ENCODE measurements around the gene FBXO42. TPM values are rescaled to one million over a fixed set of nuclear protein-coding genes. Genes with fewer than 3 reads are reported as not detected.

The FBXO42 gene
- total RNA-seq (2014; rRNA removed; shearing (Covaris generic)), result 9.6 and 11.4 TPM in 2 replicates

GRCh38 chr1:16351994-16352841 is at the start of gene FBXO42:
TSS of gene FBXO42 (minus strand) at chr1:16352480. CDS start at chr1:16315418, 37,062 bp downstream.
- peak; percentile 81 for DNase-seq (ENCODE audit: low spot score)

- DNase-seq (ENCODE audit: low spot score), result no peak
These were observed 46.2 kb upstream of the FBXO42 start for GRCh38 chr1:16398371-16398953.

GRCh38 chr1:16397120-16397519 is 44.8 kb upstream of the FBXO42 start:
- no peak for DNase-seq (ENCODE audit: low spot score)

GRCh38 chr1:16396591-16396990 is 44.3 kb upstream of the FBXO42 start:
- DNase-seq (ENCODE audit: low spot score), result no peak

- no peak for DNase-seq (ENCODE audit: low spot score)
These were observed 42.7 kb upstream of the FBXO42 start for GRCh38 chr1:16394977-16395376.

GRCh38 chr1:16393570-16394521 is 41.6 kb upstream of the FBXO42 start:
- no peak for DNase-seq (ENCODE audit: low spot score)

GRCh38 chr1:16392740-16393569 is 40.7 kb upstream of the FBXO42 start:
- DNase-seq (ENCODE audit: low spot score), result no peak

- no peak for DNase-seq (ENCODE audit: low spot score)
These were observed 39.1 kb upstream of the FBXO42 start for GRCh38 chr1:16391411-16391810.

- no peak for DNase-seq (ENCODE audit: low spot score)
These were observed 35.2 kb upstream of the FBXO42 start for GRCh38 chr1:16387201-16388188.

- peak; percentile 79 for DNase-seq (ENCODE audit: low spot score)
These were observed 34.3 kb upstream of the FBXO42 start for GRCh38 chr1:16386454-16387113.

- DNase-seq (ENCODE audit: low spot score), result no peak
These were observed 33.6 kb upstream of the FBXO42 start for GRCh38 chr1:16385659-16386453.

- no peak for DNase-seq (ENCODE audit: low spot score)
These were observed 31.6 kb upstream of the FBXO42 start for GRCh38 chr1:16383888-16384287.

- no peak for DNase-seq (ENCODE audit: low spot score)
These were observed 28.6 kb upstream of the FBXO42 start for GRCh38 chr1:16380868-16381267.

GRCh38 chr1:16378443-16378842 is 26.2 kb upstream of the FBXO42 start:
- no peak for DNase-seq (ENCODE audit: low spot score)

GRCh38 chr1:16376971-16377370 is 24.7 kb upstream of the FBXO42 start:
- DNase-seq (ENCODE audit: low spot score), result no peak

- DNase-seq (ENCODE audit: low spot score), result no peak
These were observed 23.5 kb upstream of the FBXO42 start for GRCh38 chr1:16375521-16376340.

GRCh38 chr1:16374266-16374665 is 22.0 kb upstream of the FBXO42 start:
- no peak for DNase-seq (ENCODE audit: low spot score)

Measured in H4 (cell line).